HCT116 (cell line): ENCODE data around the gene SUSD6. TPM values are rescaled to one million over a fixed set of nuclear protein-coding genes. Genes with fewer than 3 reads are reported as not detected.

ENCODE experiments used
- ATAC-seq: fragments of 200-7000 bp; cut with Tn5 transposase; 2 replicates; pipeline ENCODE4 v1.9.1; 2020; ENCODE audit warnings: mild to moderate bottlenecking, moderate library complexity
- BruUV-seq: library from RNA; stranded (reverse); fragments of 400-500 nt; replicated peaks from 2 replicates; lab custom pipeline; 2021; lab: Mats Ljungman, UMichigan
- CTCF ChIA-PET: fragments of 300-600 bp; sonication (Branson Sonifier 250); formaldehyde crosslinking; loops from one replicate; lab custom pipeline; 2021; ENCODE audit warnings: antibody characterized with exemption; lab: Charles Lee
- POLR2A ChIA-PET: fragments of 300-600, 350-600 bp; sonication (Branson Sonifier 250); formaldehyde crosslinking; loops from one replicate; lab custom pipeline; 2021; ENCODE audit warnings: antibody characterized with exemption; lab: Charles Lee
- RAD21 ChIA-PET, 2 experiments: fragments of 300-600 bp; sonication (Branson Sonifier 250); formaldehyde crosslinking; loops; one replicate each; lab custom pipeline; 2023; ENCODE audit warnings: low total read pairs in 2 of 2; ENCODE audit not compliant: uncharacterized antibody in 2 of 2, unreplicated experiment in 2 of 2, low non-redundant PET in 1 of 2; lab: Charles Lee
- DNase-seq: peaks from one replicate; pipeline ENCODE4 v3.0.0-alpha.2; 2010; ENCODE audit warnings: low read depth, low spot score
- H2AFZ ChIP-seq: fragments of 200-600 bp; shearing (Covaris generic), sonication (generic); 2 replicates; pipeline ENCODE4 v1.6.1; 2017; ENCODE audit warnings: low read depth, mixed run types, mixed read lengths, antibody characterized with exemption, low read length; ENCODE audit not compliant: poor library complexity, severe bottlenecking
- H3K27ac ChIP-seq: 2 replicates; pipeline ENCODE4 v1.5.1; 2012; ENCODE audit warnings: low read depth, low read length
- H3K27me3 ChIP-seq: fragments of 200-600 bp; sonication (generic); 2 replicates; pipeline ENCODE4 v1.6.1; 2016; ENCODE audit warnings: mixed run types, low read length, mixed read lengths; ENCODE audit not compliant: insufficient read depth
- H3K36me3 ChIP-seq, 2 experiments: fragments of 200-500 bp in 1 of 2; fragments of 200-600 bp in 1 of 2; sonication (Bioruptor generic) in 1 of 2; sonication (generic) in 1 of 2; 2 replicates each; pipeline versions ENCODE4 v1.5.1 to v1.6.1; 2014 to 2016; ENCODE audit warnings: low read length in 2 of 2, inconsistent platforms in 1 of 2, mixed read lengths in 1 of 2, mixed run types in 1 of 2; ENCODE audit not compliant: insufficient read depth in 2 of 2, control insufficient read depth in 1 of 2
- H3K4me1 ChIP-seq, 2 experiments: fragments of 200-600 bp in 1 of 2; sonication (generic) in 1 of 2; 2 replicates each; pipeline versions ENCODE4 v1.5.1 to v1.6.1; 2012 to 2017; ENCODE audit warnings: low read length in 2 of 2, inconsistent platforms in 1 of 2, mild to moderate bottlenecking in 1 of 2, mixed read lengths in 1 of 2, mixed run types in 1 of 2, moderate library complexity in 1 of 2; ENCODE audit not compliant: insufficient read depth in 2 of 2, control insufficient read depth in 1 of 2
- H3K4me2 ChIP-seq: fragments of 200-600 bp; sonication (generic); 2 replicates; pipeline ENCODE4 v1.6.1; 2017; ENCODE audit warnings: mixed run types, low read length, mixed read lengths
- H3K4me3 ChIP-seq, 2 experiments: fragments of 200-600 bp in 1 of 2; sonication (generic) in 1 of 2; replicated peaks in 1 of 2; 2 replicates each; pipeline ENCODE4 v1.5.1; 2011 to 2016; ENCODE audit warnings: low read length in 2 of 2, control low read depth in 1 of 2, low read depth in 1 of 2, mild to moderate bottlenecking in 1 of 2, mixed read lengths in 1 of 2, mixed run types in 1 of 2
- H3K79me2 ChIP-seq: fragments of 200-600 bp; sonication (generic); 2 replicates; pipeline ENCODE4 v1.6.1; 2017; ENCODE audit warnings: mild to moderate bottlenecking, mixed run types, low read length, moderate library complexity, mixed read lengths; ENCODE audit not compliant: insufficient read depth
- H3K9ac ChIP-seq: fragments of 200-600 bp; sonication (generic); 2 replicates; pipeline ENCODE4 v1.6.1; 2016; ENCODE audit warnings: low read length, mixed read lengths
- H3K9me2 ChIP-seq: fragments of 200-600 bp; sonication (generic), shearing (Covaris generic); 2 replicates; pipeline ENCODE4 v1.6.1; 2017; ENCODE audit warnings: mixed run types, mild to moderate bottlenecking, moderate library complexity; ENCODE audit not compliant: insufficient read depth
- H3K9me3 ChIP-seq, 2 experiments: fragments of 200-500 bp in 1 of 2; fragments of 200-600 bp in 1 of 2; sonication (Bioruptor generic) in 1 of 2; sonication (generic) in 1 of 2; 2 replicates each; pipeline ENCODE4 v1.6.1; 2014 to 2017; ENCODE audit warnings: low read length in 2 of 2, mixed read lengths in 2 of 2, inconsistent platforms in 1 of 2, low read depth in 1 of 2, mild to moderate bottlenecking in 1 of 2, mixed run types in 1 of 2, moderate library complexity in 1 of 2; ENCODE audit not compliant: control insufficient read depth in 1 of 2, insufficient read depth in 1 of 2
- H4K20me1 ChIP-seq: fragments of 200-600 bp; sonication (generic), shearing (Covaris generic); 2 replicates; pipeline ENCODE4 v1.6.1; 2017; ENCODE audit warnings: mixed run types, mild to moderate bottlenecking, moderate library complexity; ENCODE audit not compliant: insufficient read depth
- CBX3 ChIP-seq: IDR thresholded peaks from 2 replicates; pipeline ENCODE4 v1.6.1; 2012; ENCODE audit warnings: low read depth
- ELF1 ChIP-seq: IDR thresholded peaks from 2 replicates; pipeline ENCODE4 v1.6.1; 2012; ENCODE audit warnings: low read depth, borderline replicate concordance
- EZH2phosphoT487 ChIP-seq: fragments of 200-600 bp; IDR thresholded peaks from 2 replicates; pipeline ENCODE4 v1.6.1; 2018; ENCODE audit warnings: antibody characterized with exemption, borderline replicate concordance
- FOSL1 ChIP-seq: IDR thresholded peaks from 2 replicates; pipeline ENCODE4 v1.6.1; 2012; ENCODE audit warnings: low read depth
- JUND ChIP-seq: IDR thresholded peaks from 2 replicates; pipeline ENCODE4 v1.6.1; 2012
- POLR2A ChIP-seq: IDR thresholded peaks from 2 replicates; pipeline ENCODE4 v1.7.0; 2011; ENCODE audit warnings: borderline replicate concordance; ENCODE audit not compliant: insufficient read depth, insufficient read length; ENCODE audit errors: extremely low read depth
- RAD21 ChIP-seq: IDR thresholded peaks from 2 replicates; pipeline ENCODE4 v1.6.1; 2012; ENCODE audit warnings: low read depth, mild to moderate bottlenecking
- SP1 ChIP-seq: IDR thresholded peaks from 2 replicates; pipeline ENCODE4 v1.6.1; 2012; ENCODE audit warnings: low read depth
- YY1 ChIP-seq: IDR thresholded peaks from 2 replicates; pipeline ENCODE4 v1.6.1; 2011; ENCODE audit warnings: low read length, low read depth, moderate library complexity, mild to moderate bottlenecking; ENCODE audit not compliant: insufficient replicate concordance; ENCODE audit errors: extremely low read depth
- ZNF274 ChIP-seq: fragments of 200-500 bp; sonication (Bioruptor generic); IDR thresholded peaks from 2 replicates; pipeline ENCODE4 v1.6.1; 2014; ENCODE audit warnings: mild to moderate bottlenecking, low read depth, low read length, inconsistent platforms
- intact Hi-C: fragments of 100-400 bp; cut with micrococcal nuclease; formaldehyde crosslinking; loops from 2 replicates; pipeline ENCODE4 v1.10.0; 2022
- total RNA-seq: library from RNA; stranded (reverse); gene quantifications from one replicate; pipeline ENCODE4 v1.2.1, GENCODE V29; 2021; ENCODE audit not compliant: unreplicated experiment
- TF ChIP-seq, protein P1 (sequence below): IDR thresholded peaks from 2 replicates; pipeline ENCODE4 v1.6.1; 2012
- TF ChIP-seq, protein P2 (sequence below): IDR thresholded peaks from 2 replicates; pipeline ENCODE4 v1.6.1; 2011; ENCODE audit warnings: mild to moderate bottlenecking, low read length, moderate library complexity; ENCODE audit not compliant: insufficient replicate concordance; ENCODE audit errors: extremely low read depth
- TF ChIP-seq, protein P3 (sequence below): IDR thresholded peaks from 2 replicates; pipeline ENCODE4 v1.6.1; 2012

Gene SUSD6
- total RNA-seq, 1 experiment from 2014 or later: 6.4 TPM

GRCh38 chr14:69636718-69637480 lies 25.5 kb downstream of the SUSD6 start:
- Histone ChIP-seq H4K20me1 (no peaks in the 10 kb centered on the region), H3K79me2 (no peaks in the 10 kb centered on the region), H3K9me3 (peaks cover 0 to 3% of the 10 kb centered on the region in 2 experiments; a peak in 1 of 4 replicates), H2AFZ (no peak overlapping the region), H3K36me3 (no peaks in the 10 kb centered on the region), H3K4me2 (no peak overlapping the region), H3K9ac (no peak overlapping the region), H3K9me2 (no peaks in the 10 kb centered on the region), H3K4me3 (no peak overlapping the region), H3K27me3 (no peaks in the 10 kb centered on the region), H3K27ac (no peak overlapping the region), H3K4me1 (no peaks in the 10 kb centered on the region)
- TF ChIP-seq ZNF274 (no peak), POLR2A (no peak), JUND (no peak), CBX3 (no peak), RAD21 (no peak), ELF1 (no peak), FOSL1 (no peak), EZH2phosphoT487 (no peak), SP1 (no peak), YY1 (no peak)
- TF ChIP-seq, protein P1, sequence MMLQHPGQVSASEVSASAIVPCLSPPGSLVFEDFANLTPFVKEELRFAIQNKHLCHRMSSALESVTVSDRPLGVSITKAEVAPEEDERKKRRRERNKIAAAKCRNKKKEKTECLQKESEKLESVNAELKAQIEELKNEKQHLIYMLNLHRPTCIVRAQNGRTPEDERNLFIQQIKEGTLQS: no peak
- TF ChIP-seq, protein P2, sequence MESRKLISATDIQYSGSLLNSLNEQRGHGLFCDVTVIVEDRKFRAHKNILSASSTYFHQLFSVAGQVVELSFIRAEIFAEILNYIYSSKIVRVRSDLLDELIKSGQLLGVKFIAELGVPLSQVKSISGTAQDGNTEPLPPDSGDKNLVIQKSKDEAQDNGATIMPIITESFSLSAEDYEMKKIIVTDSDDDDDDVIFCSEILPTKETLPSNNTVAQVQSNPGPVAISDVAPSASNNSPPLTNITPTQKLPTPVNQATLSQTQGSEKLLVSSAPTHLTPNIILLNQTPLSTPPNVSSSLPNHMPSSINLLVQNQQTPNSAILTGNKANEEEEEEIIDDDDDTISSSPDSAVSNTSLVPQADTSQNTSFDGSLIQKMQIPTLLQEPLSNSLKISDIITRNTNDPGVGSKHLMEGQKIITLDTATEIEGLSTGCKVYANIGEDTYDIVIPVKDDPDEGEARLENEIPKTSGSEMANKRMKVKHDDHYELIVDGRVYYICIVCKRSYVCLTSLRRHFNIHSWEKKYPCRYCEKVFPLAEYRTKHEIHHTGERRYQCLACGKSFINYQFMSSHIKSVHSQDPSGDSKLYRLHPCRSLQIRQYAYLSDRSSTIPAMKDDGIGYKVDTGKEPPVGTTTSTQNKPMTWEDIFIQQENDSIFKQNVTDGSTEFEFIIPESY: no peak
- TF ChIP-seq, protein P3, sequence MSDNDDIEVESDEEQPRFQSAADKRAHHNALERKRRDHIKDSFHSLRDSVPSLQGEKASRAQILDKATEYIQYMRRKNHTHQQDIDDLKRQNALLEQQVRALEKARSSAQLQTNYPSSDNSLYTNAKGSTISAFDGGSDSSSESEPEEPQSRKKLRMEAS: no peak
- ChIA-PET POLR2A (no interaction called here), RAD21 (no interaction called here), CTCF (no interaction called here)
- no TSS peak for BruUV-seq
- ATAC-seq (no peak), DNase-seq (no peak)
- intact Hi-C loops: no loop called here
